Body of pancreas (tissue), 4 donors: Measurements from ENCODE around the gene NAPA.

Source experiments
- POLR2A ChIP-seq, 3 donors: fragments of 450-650 bp; IDR thresholded peaks; one replicate each; pipeline ENCODE4 v1.6.1; 2016; ENCODE audit warnings: antibody characterized with exemption in 3 of 3, mild to moderate bottlenecking in 2 of 3
- TF ChIP-seq, protein P1 (sequence below), 7 experiments: fragments of 450-650 bp in 4 of 7; fragments of 200-600 bp in 3 of 7; sonication (generic) in 3 of 7; IDR thresholded peaks; one replicate each; pipeline ENCODE4 v1.5.1; 2016 to 2019; ENCODE audit warnings: antibody characterized with exemption in 7 of 7

DNA sequence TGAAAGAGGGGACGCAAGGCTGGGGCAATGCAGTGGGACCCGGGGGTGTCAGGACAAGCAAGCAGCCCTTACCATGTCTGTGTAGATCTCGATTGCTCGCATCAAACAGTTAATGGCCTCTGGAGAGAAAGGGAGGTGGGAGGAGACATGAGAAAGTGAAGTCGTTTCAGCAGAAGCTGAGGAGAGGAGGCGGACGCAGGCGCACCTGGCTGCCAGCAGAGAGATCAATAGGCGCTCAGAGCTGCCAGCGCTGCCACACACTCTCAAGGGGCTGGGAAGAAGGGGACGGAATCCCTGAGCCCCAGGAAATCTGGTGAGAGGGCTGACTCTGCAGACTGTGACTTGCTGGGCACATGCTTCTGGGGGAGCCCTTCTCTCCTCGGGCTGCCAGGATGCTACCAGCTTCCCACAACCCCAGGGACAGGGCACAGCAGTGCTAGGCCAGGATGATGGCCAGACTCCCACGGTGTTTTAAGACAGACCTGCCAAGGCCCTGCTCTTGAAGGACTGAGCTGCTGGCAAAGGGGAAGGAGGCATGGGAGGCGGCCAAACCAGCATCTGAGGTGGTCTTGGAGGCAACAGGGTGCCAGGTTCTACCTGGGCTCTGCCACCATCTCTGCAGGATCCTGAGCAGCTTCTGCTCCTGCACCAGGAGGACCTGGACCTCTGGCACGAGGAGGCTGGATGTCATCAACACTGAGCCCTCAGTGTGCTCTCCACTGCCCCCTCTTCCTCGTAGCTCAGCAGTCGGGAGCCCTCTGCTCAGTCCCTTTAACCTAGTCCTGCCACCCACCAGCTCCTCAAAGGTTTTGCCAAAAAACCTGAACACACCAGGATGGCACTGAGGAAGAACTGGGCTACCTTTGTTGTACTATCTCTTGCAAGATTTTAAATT is 19.1 kb downstream of the NAPA start:
- TF ChIP-seq POLR2A (IDR thresholded peaks at IDR 0.05): no peak
- TF ChIP-seq, protein P1, sequence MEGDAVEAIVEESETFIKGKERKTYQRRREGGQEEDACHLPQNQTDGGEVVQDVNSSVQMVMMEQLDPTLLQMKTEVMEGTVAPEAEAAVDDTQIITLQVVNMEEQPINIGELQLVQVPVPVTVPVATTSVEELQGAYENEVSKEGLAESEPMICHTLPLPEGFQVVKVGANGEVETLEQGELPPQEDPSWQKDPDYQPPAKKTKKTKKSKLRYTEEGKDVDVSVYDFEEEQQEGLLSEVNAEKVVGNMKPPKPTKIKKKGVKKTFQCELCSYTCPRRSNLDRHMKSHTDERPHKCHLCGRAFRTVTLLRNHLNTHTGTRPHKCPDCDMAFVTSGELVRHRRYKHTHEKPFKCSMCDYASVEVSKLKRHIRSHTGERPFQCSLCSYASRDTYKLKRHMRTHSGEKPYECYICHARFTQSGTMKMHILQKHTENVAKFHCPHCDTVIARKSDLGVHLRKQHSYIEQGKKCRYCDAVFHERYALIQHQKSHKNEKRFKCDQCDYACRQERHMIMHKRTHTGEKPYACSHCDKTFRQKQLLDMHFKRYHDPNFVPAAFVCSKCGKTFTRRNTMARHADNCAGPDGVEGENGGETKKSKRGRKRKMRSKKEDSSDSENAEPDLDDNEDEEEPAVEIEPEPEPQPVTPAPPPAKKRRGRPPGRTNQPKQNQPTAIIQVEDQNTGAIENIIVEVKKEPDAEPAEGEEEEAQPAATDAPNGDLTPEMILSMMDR (IDR thresholded peaks at IDR 0.05): no peak
